Measurements from ENCODE around the gene EIF2B4.
A peak's percentile ranks its signal among the peaks of the same experiment; 100 is the strongest.
"Not testable (repeated sequence)": the region's sequence is repeated elsewhere in the genome, so short reads cannot be mapped to it uniquely, and the experiment has no call there.

The EIF2B4 gene

DNA sequence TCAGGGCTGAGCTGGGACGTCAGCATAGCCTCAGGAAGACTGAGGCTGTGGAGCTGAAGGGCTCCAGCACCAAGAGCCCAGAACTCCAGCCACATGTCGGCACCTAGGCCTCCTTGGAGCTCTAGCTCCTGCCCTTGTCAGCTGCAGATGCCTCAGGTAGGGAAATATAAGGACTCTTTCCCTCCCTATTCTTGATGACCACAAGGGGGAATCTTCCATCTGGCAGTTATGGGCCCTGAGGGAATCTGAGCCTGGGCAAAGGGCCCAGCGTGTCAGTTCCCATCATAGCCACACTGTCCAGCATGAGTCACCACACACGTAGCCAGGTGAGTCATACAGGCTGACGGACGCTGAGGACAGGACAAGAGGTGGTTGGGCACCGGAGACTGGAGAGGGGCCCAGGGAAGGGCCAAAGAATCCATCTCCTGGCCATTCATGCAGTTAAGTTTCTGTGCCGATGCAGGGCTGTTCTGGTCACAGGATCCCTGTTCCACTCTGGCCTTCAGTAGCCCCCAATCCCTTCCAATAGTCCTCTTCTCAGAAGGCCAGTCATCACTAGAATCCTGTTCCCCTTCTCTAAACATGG lies 49.1 kb downstream of the EIF2B4 start:
- no peak overlapping the region for H2BK120ac ChIP-seq (ENCODE audit: low read depth, low read length)
- H3K27me3 ChIP-seq (ENCODE audit: control insufficient read depth in 1 of 2, insufficient read depth in 1 of 2, low read length in 2 of 2): no peaks in the 10 kb centered on the region
- H3K18ac ChIP-seq (ENCODE audit: low read depth in 1 of 2, low read length in 2 of 2): no peak overlapping the region
- H3K23ac ChIP-seq (ENCODE audit: low read length in 2 of 2): no peak overlapping the region
- peak overlapping the region; percentile 62 for H3K27ac ChIP-seq (ENCODE audit: low read length, poor library complexity, severe bottlenecking)
- no peak overlapping the region for H3K14ac ChIP-seq (ENCODE audit: low read length in 2 of 2)
- 28% methylated on average over 8 of the region's 8 CpGs for WGBS
- no peak overlapping the region for H2AFZ ChIP-seq (ENCODE audit: low read depth, low read length)
- H2BK12ac ChIP-seq (ENCODE audit: low read length in 2 of 2): peak overlapping the region in 1 of 2 experiments; percentile 45
- H2BK5ac ChIP-seq (ENCODE audit: low read depth, low read length, poor library complexity, severe bottlenecking): no peak overlapping the region
- no peak overlapping the region for H4K91ac ChIP-seq (ENCODE audit: low read length)
- no peak overlapping the region for H3K4ac ChIP-seq (ENCODE audit: low read depth in 1 of 2, low read length in 2 of 2)
- peak; percentile 98 for DNase-seq
- H3K79me1 ChIP-seq (replicated peaks; ENCODE audit: low read length, poor library complexity, severe bottlenecking): peaks cover 22% of the 10 kb centered on the region
- no peaks in the 10 kb centered on the region for H3K9me3 ChIP-seq (ENCODE audit: control insufficient read depth, low read length)
- H2BK15ac ChIP-seq (ENCODE audit: low read depth, poor library complexity, severe bottlenecking): no peak overlapping the region
- no peak overlapping the region for H4K8ac ChIP-seq (ENCODE audit: low read length)
- no peak overlapping the region for H2AK5ac ChIP-seq (ENCODE audit: low read length, severe bottlenecking)
- peak overlapping the region; percentile 99 for H3K9ac ChIP-seq (ENCODE audit: low read length)
- peak overlapping the region in 1 of 2 experiments; percentile 91 for H3K4me3 ChIP-seq (ENCODE audit: insufficient read depth in 1 of 2, low read depth in 1 of 2, low read length in 2 of 2)
- peak overlapping the region; percentile 17 for H3K4me2 ChIP-seq (ENCODE audit: low read length, poor library complexity, severe bottlenecking)
- H3K4me1 ChIP-seq (ENCODE audit: control insufficient read depth, insufficient read depth, low read depth, low read length): peaks cover 13% of the 10 kb centered on the region
- peaks cover 18 to 25% of the 10 kb centered on the region in 2 experiments for H3K36me3 ChIP-seq (ENCODE audit: control insufficient read depth in 1 of 2, insufficient read depth in 2 of 2, low read depth in 1 of 2, low read length in 2 of 2)

DNA sequence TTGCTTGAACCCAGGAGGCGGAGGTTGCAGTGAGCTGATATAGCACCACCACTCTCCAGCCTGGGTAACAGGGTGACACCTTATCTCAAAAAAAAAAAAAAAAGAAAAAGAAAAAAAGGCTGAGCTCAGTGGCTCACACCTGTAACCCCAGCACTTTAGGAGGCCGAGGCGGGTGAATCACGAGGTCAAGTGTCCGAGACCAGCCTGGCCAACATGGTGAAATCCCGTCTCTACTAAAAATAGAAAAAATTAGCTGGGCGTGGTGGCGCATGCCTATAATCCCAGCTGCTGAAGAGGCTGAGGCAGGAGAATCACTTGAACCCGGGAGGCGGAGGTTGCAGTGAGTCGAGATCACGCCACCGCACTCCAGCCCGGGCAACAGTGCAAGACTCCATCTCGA lies 50.3 kb downstream of the EIF2B4 start:
- H3K18ac ChIP-seq (ENCODE audit: low read depth in 1 of 2, low read length in 2 of 2); H3K14ac ChIP-seq (ENCODE audit: low read length in 2 of 2); H2BK15ac ChIP-seq (ENCODE audit: low read depth, poor library complexity, severe bottlenecking); H4K8ac ChIP-seq (ENCODE audit: low read length); H3K23ac ChIP-seq (ENCODE audit: low read length in 2 of 2); H2AK5ac ChIP-seq (ENCODE audit: low read length, severe bottlenecking); H3K27ac ChIP-seq (ENCODE audit: low read length, poor library complexity, severe bottlenecking); H3K4me3 ChIP-seq (ENCODE audit: insufficient read depth in 1 of 2, low read depth in 1 of 2, low read length in 2 of 2); H2BK120ac ChIP-seq (ENCODE audit: low read depth, low read length); H2BK12ac ChIP-seq (ENCODE audit: low read length in 2 of 2); H3K4ac ChIP-seq (ENCODE audit: low read depth in 1 of 2, low read length in 2 of 2); DNase-seq; H3K9ac ChIP-seq (ENCODE audit: low read length); H3K9me3 ChIP-seq (ENCODE audit: control insufficient read depth, low read length); H3K27me3 ChIP-seq (ENCODE audit: control insufficient read depth in 1 of 2, insufficient read depth in 1 of 2, low read length in 2 of 2); H4K91ac ChIP-seq (ENCODE audit: low read length); H2AFZ ChIP-seq (ENCODE audit: low read depth, low read length); H3K4me2 ChIP-seq (ENCODE audit: low read length, poor library complexity, severe bottlenecking); H2BK5ac ChIP-seq (ENCODE audit: low read depth, low read length, poor library complexity, severe bottlenecking): not testable (repeated sequence)
- peaks cover 13% of the 10 kb centered on the region for H3K4me1 ChIP-seq (ENCODE audit: control insufficient read depth, insufficient read depth, low read depth, low read length)
- 94% methylated on average over 15 of the region's 15 CpGs for WGBS
- H3K36me3 ChIP-seq (ENCODE audit: control insufficient read depth in 1 of 2, insufficient read depth in 2 of 2, low read depth in 1 of 2, low read length in 2 of 2): peaks cover 21 to 27% of the 10 kb centered on the region in 2 experiments
- peaks cover 24% of the 10 kb centered on the region for H3K79me1 ChIP-seq (replicated peaks; ENCODE audit: low read length, poor library complexity, severe bottlenecking)

DNA sequence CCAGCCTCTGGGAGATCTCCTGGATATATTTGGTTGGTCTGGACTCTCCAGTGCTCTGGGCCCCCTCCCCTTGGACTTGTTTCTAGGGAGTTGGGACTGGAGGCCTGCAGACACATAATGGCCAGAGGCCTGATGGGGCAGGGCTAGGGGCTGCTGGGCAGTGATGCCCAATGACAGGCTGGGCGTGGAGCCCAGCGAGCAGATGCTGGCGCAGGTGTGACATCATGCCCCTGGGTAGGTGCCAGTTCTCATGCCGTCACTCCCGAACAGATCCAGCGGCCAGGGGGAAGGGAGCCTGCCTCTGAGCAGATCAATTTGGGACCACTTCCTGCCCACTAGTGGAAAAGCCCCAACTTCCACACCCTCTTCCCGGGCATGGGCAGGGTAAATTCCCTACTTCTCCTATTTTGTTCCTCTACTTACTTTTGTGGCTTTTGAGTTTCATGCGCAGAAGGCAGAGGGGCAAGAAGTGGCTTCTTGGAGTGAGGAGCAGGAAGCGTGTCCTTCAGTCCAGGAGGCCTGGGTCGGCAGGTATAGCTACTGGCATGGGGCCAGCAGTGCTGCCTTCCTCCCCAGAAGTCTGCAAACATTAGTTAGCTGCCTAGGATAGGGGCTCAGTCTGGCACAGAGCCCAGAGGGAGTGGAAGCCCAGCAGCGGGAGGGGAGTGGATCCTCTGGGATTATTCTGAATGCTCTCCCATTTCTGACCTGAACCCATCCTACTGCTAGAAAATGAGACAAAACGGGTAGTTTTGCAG lies 53.3 kb downstream of the EIF2B4 start:
- Histone ChIP-seq H3K36me3 (ENCODE audit: control insufficient read depth in 1 of 2, insufficient read depth in 2 of 2, low read depth in 1 of 2, low read length in 2 of 2) (peaks cover 23 to 34% of the 10 kb centered on the region in 2 experiments), H2BK5ac (ENCODE audit: low read depth, low read length, poor library complexity, severe bottlenecking) (no peak overlapping the region), H3K27ac (ENCODE audit: low read length, poor library complexity, severe bottlenecking) (no peak overlapping the region), H2BK12ac (ENCODE audit: low read length in 2 of 2) (no peak overlapping the region), H2BK15ac (ENCODE audit: low read depth, poor library complexity, severe bottlenecking) (no peak overlapping the region), H3K4me3 (ENCODE audit: insufficient read depth in 1 of 2, low read depth in 1 of 2, low read length in 2 of 2) (no peak overlapping the region), H3K18ac (ENCODE audit: low read depth in 1 of 2, low read length in 2 of 2) (no peak overlapping the region), H3K23ac (ENCODE audit: low read length in 2 of 2) (no peak overlapping the region), H2AK5ac (ENCODE audit: low read length, severe bottlenecking) (no peak overlapping the region), H3K4me1 (ENCODE audit: control insufficient read depth, insufficient read depth, low read depth, low read length) (peaks cover 5% of the 10 kb centered on the region), H3K79me1 (replicated peaks; ENCODE audit: low read length, poor library complexity, severe bottlenecking) (peaks cover 18% of the 10 kb centered on the region), H3K4ac (ENCODE audit: low read depth in 1 of 2, low read length in 2 of 2) (no peak overlapping the region), H3K9me3 (ENCODE audit: control insufficient read depth, low read length) (no peaks in the 10 kb centered on the region), H4K91ac (ENCODE audit: low read length) (no peak overlapping the region), H3K14ac (ENCODE audit: low read length in 2 of 2) (no peak overlapping the region), H4K8ac (ENCODE audit: low read length) (no peak overlapping the region), H2AFZ (ENCODE audit: low read depth, low read length) (no peak overlapping the region), H3K9ac (ENCODE audit: low read length) (no peak overlapping the region), H3K27me3 (ENCODE audit: control insufficient read depth in 1 of 2, insufficient read depth in 1 of 2, low read length in 2 of 2) (no peaks in the 10 kb centered on the region), H2BK120ac (ENCODE audit: low read depth, low read length) (no peak overlapping the region), H3K4me2 (ENCODE audit: low read length, poor library complexity, severe bottlenecking) (no peak overlapping the region)
- no peak for DNase-seq
- 96% methylated on average over 11 of the region's 12 CpGs for WGBS

DNA sequence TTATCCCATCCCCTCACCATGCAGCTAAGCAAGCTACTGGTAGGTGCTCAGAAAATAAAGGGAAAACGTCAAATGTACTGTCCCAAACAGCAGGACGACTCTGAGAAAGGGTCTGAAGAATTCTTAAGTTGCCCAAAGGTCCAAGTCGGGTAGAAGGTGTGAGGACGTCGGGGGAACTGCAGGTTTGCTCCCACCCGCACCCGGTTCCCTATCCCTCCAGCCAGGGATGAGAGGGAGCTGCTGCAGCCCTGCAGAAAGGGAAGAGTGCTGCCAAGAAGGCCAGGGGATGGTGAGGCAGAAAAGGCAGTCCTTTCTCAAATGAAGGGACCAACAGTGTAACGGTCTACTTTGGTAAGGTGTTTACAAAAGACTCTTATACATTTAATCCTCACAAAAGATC lies 55.0 kb downstream of the EIF2B4 start:
- H3K23ac ChIP-seq (ENCODE audit: low read length in 2 of 2): no peak overlapping the region
- H4K91ac ChIP-seq (ENCODE audit: low read length): no peak overlapping the region
- no peak overlapping the region for H2BK15ac ChIP-seq (ENCODE audit: low read depth, poor library complexity, severe bottlenecking)
- H3K4me2 ChIP-seq (ENCODE audit: low read length, poor library complexity, severe bottlenecking): no peak overlapping the region
- no peak overlapping the region for H2BK12ac ChIP-seq (ENCODE audit: low read length in 2 of 2)
- H2AK5ac ChIP-seq (ENCODE audit: low read length, severe bottlenecking): no peak overlapping the region
- no peak overlapping the region for H3K27ac ChIP-seq (ENCODE audit: low read length, poor library complexity, severe bottlenecking)
- H2BK5ac ChIP-seq (ENCODE audit: low read depth, low read length, poor library complexity, severe bottlenecking): no peak overlapping the region
- no peak overlapping the region for H3K4me3 ChIP-seq (ENCODE audit: insufficient read depth in 1 of 2, low read depth in 1 of 2, low read length in 2 of 2)
- H3K4ac ChIP-seq (ENCODE audit: low read depth in 1 of 2, low read length in 2 of 2): no peak overlapping the region
- H3K9me3 ChIP-seq (ENCODE audit: control insufficient read depth, low read length): no peaks in the 10 kb centered on the region
- H3K14ac ChIP-seq (ENCODE audit: low read length in 2 of 2): no peak overlapping the region
- H2BK120ac ChIP-seq (ENCODE audit: low read depth, low read length): no peak overlapping the region
- H3K36me3 ChIP-seq (ENCODE audit: control insufficient read depth in 1 of 2, insufficient read depth in 2 of 2, low read depth in 1 of 2, low read length in 2 of 2): peaks cover 30 to 46% of the 10 kb centered on the region in 2 experiments
- H3K27me3 ChIP-seq (ENCODE audit: control insufficient read depth in 1 of 2, insufficient read depth in 1 of 2, low read length in 2 of 2): no peaks in the 10 kb centered on the region
- no peak overlapping the region for H3K18ac ChIP-seq (ENCODE audit: low read depth in 1 of 2, low read length in 2 of 2)
- H2AFZ ChIP-seq (ENCODE audit: low read depth, low read length): no peak overlapping the region
- no peak for DNase-seq
- no peak overlapping the region for H4K8ac ChIP-seq (ENCODE audit: low read length)
- WGBS: 76% methylated on average over 8 of the region's 8 CpGs
- H3K9ac ChIP-seq (ENCODE audit: low read length): no peak overlapping the region
- H3K79me1 ChIP-seq (replicated peaks; ENCODE audit: low read length, poor library complexity, severe bottlenecking): peaks cover 18% of the 10 kb centered on the region
- H3K4me1 ChIP-seq (ENCODE audit: control insufficient read depth, insufficient read depth, low read depth, low read length): no peaks in the 10 kb centered on the region
